Muscle of leg (tissue), 11 donors: ENCODE results near the gene HDAC6. TPM values are rescaled to one million over a fixed set of nuclear protein-coding genes. Genes with fewer than 3 reads are reported as not detected.

ENCODE experiments used
- DNase-seq: peaks from one replicate; pipeline ENCODE4 v3.0.0; 2013
- H3K27ac ChIP-seq: one replicate; pipeline ENCODE4 v1.5.1; 2013; ENCODE audit warnings: mild to moderate bottlenecking, low read length, control low read depth
- H3K27me3 ChIP-seq: one replicate; pipeline ENCODE4 v1.6.1; 2013; ENCODE audit warnings: low read length; ENCODE audit not compliant: control insufficient read depth, insufficient read depth
- H3K36me3 ChIP-seq: one replicate; pipeline ENCODE4 v1.6.1; 2013; ENCODE audit warnings: low read length; ENCODE audit not compliant: control insufficient read depth, insufficient read depth
- H3K4me1 ChIP-seq: one replicate; pipeline ENCODE4 v1.6.1; 2013; ENCODE audit warnings: low read length; ENCODE audit not compliant: control insufficient read depth, insufficient read depth
- H3K4me3 ChIP-seq: one replicate; pipeline ENCODE4 v1.5.1; 2013; ENCODE audit warnings: low read length, control low read depth
- H3K9me3 ChIP-seq: replicated peaks from 2 replicates; pipeline ENCODE4 v1.6.1; 2013; ENCODE audit warnings: low read depth, low read length; ENCODE audit not compliant: control insufficient read depth
- WGBS: methylation state at CpG from one replicate; pipeline ENCODE4 v1.1.5; 2013; ENCODE audit warnings: missing lambda C conversion rate; ENCODE audit not compliant: insufficient coverage; 5-methylcytosine and 5-hydroxymethylcytosine counted together
- polyA plus RNA-seq, 8 donors: library from polyadenylated mRNA; unstranded; fragments of 120-200 nt; gene quantifications; one replicate each; pipeline versions ENCODE4 v1.2.1 to v1.2.3, GENCODE V29; 2013; ENCODE audit warnings: inconsistent platforms in 1 of 8, low replicate concordance in 1 of 8; ENCODE audit not compliant: insufficient read length in 8 of 8, insufficient read depth in 1 of 8
- total RNA-seq: library from RNA; stranded (reverse); fragments of 120-200 nt; gene quantifications from one replicate; pipeline ENCODE4 v1.2.4, GENCODE V29; 2013

The HDAC6 gene
- total and polyA plus RNA-seq, 9 donors, result 73.8 to 112 (median 88.5) TPM

DNA sequence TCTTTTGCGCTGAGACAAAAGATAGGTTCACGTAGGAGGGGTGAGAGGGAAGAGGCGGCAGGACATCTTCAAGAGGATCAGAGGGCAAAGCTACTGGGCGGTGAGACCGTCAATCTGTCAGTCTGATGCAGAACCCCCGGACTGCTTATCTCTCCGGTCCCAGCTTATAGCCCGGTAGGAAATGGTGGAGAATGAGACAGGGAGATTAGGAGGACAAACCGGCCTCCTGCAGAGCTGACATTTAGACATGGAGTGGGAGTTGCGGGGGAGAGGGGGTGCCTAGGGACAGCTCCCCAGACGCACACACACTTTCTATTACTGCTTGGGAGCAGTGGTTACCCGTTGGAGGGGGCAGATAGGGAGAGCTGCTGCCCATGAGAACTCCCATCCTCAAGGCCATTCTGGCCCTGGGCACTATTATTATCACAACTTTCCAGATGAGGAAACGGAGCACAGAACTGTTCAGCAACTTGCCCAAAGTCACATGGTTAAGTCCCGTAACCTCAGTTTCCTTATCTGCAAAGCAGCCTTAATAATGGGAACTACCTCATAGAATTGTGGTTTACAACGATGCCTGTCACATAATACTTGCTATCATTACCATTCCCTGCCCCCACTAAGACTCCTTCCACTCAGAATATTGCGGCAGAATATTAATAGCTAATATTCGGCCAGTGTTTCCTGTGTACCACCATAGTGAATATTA, 1.1 kb upstream of the HDAC6 start:
- peak overlapping the region; percentile 96 for H3K27ac ChIP-seq
- WGBS, result 50% methylated on average over 12 of the region's 17 CpGs
- peaks cover 17% of the 10 kb centered on the region for H3K36me3 ChIP-seq
- peaks cover 2% of the 10 kb centered on the region for H3K27me3 ChIP-seq
- peak overlapping the region; percentile 61 for H3K4me3 ChIP-seq
- peaks cover 11% of the 10 kb centered on the region for H3K4me1 ChIP-seq
- H3K9me3 ChIP-seq, result no peaks in the 10 kb centered on the region
- no peak for DNase-seq

DNA sequence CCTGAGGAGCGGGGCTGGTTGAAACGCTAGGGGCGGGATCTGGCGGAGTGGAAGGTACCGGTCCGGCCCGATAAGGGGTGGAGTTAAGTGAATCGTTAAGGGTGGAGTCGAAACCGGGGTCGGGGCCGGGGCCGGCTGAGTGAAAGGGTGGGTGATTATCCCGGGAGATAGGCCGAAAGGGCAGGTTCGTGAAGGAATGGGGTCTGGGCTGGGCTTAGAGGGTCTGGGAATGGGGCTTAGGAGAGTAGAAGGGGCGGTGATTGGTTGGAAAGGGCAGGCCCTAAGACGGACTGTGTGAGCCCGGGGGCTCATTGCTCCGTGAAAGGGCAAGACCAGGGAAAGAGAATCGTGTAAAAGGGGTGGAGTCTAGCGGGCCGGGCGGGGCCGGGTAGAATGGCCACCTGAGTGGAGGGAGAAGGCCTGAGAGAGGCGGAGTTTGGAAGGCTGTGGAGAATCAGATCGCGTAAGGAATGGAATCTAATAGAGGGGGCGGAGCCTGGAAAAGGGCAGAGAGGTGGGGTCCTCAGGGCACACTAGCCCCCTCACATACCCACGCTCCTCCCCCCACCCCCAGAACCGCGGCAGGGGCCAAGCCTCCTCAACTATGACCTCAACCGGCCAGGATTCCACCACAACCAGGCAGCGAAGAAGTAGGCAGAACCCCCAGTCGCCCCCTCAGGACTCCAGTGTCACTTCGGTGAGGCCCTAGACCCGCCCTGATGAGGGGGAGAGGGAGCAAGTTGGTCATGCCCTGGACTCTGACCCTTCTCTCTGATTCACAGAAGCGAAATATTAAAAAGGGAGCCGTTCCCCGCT, 430 bp downstream of the HDAC6 start:
- peaks cover 11% of the 10 kb centered on the region for H3K4me1 ChIP-seq
- WGBS, result 42% methylated on average over 28 of the region's 40 CpGs
- H3K27me3 ChIP-seq, result peaks cover 1% of the 10 kb centered on the region
- H3K36me3 ChIP-seq, result peaks cover 21% of the 10 kb centered on the region
- peak overlapping the region; percentile 100 for H3K27ac ChIP-seq
- H3K4me3 ChIP-seq, result peak overlapping the region; percentile 74
- DNase-seq, result peak; percentile 92
- H3K9me3 ChIP-seq, result no peaks in the 10 kb centered on the region

DNA sequence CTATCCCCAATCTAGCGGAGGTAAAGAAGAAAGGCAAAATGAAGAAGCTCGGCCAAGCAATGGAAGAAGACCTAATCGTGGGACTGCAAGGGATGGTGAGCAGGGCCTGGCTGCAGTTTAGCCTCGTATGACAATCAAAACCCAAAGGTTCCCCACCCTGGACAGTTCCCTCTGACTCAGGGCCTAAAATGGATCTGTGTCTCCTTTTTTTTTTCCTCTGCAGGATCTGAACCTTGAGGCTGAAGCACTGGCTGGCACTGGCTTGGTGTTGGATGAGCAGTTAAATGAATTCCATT, 986 bp downstream of the HDAC6 start:
- Histone ChIP-seq H3K4me3 (peak overlapping the region; percentile 74), H3K9me3 (no peaks in the 10 kb centered on the region), H3K27ac (peak overlapping the region; percentile 100), H3K4me1 (peaks cover 11% of the 10 kb centered on the region), H3K36me3 (peaks cover 21% of the 10 kb centered on the region), H3K27me3 (no peaks in the 10 kb centered on the region)
- DNase-seq, result peak; percentile 10
- WGBS, result 52% methylated on average over 4 of the region's 4 CpGs

DNA sequence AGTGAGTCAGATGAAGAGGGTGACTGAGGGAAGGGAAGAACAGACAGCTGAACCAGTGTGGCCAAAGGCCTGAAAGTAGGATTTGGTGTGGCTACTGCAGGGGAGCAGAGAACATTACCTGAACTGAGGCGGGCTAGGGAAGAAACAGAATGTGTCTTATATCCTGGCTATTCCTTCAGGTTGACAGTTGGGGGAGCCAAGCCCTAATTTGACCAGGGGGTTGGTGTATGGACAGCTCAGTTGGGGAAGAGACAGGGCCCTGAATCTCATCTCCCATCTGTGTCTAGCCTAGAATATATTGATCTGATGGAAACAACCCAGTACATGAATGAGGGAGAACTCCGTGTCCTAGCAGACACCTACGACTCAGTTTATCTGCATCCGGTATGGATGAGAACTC, 4.2 kb downstream of the HDAC6 start:
- DNase-seq, result no peak
- 71% methylated on average over 1 of the region's 4 CpGs for WGBS
- Histone ChIP-seq H3K36me3 (peaks cover 21% of the 10 kb centered on the region), H3K4me1 (peaks cover 7% of the 10 kb centered on the region), H3K9me3 (no peaks in the 10 kb centered on the region), H3K4me3 (no peak overlapping the region), H3K27ac (no peak overlapping the region), H3K27me3 (no peaks in the 10 kb centered on the region)

DNA sequence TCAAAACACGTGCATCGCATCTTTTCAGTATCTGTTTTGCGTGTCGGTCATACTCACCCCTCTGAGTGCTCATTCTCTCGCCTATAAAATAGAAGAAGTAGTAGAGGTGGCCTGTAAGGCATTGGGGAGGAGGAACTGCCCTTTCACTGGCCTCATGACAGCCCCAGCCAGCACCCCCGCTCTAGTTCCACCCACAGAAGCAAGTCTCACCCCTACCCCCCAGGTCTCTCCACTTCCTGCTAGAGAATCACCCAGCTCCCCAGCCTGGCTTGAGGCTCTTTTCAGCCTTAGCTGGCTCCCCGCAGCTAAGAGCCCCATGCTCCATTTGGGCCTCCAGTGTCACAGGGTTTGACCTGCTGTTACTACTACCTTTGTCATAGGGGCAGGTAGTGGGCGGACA, 11.8 kb downstream of the HDAC6 start:
- Histone ChIP-seq H3K27ac (no peak overlapping the region), H3K36me3 (peaks cover 38% of the 10 kb centered on the region)
- WGBS, result 91% methylated on average over 1 of the region's 8 CpGs

DNA sequence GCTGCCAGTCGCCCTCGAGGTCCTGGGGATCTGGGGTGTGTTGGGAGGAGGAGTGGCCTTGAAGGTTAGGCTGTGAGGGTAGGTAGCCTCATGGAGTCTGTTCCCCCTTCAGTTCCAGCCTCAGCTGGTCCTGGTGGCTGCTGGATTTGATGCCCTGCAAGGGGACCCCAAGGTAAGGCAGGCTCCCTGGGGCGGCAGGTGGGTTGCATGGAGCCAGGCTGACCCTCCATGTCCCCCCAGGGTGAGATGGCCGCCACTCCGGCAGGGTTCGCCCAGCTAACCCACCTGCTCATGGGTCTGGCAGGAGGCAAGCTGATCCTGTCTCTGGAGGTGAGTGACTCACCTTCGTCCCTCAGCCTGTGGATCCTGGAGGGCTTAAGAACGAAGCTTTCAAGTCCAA, 12.9 kb downstream of the HDAC6 start:
- no peaks in the 10 kb centered on the region for H3K27me3 ChIP-seq
- H3K36me3 ChIP-seq, result peaks cover 39% of the 10 kb centered on the region
- DNase-seq, result no peak
- 90% methylated on average over 8 of the region's 8 CpGs for WGBS
- no peaks in the 10 kb centered on the region for H3K9me3 ChIP-seq
- H3K27ac ChIP-seq, result no peak overlapping the region
- H3K4me1 ChIP-seq, result no peaks in the 10 kb centered on the region
- no peak overlapping the region for H3K4me3 ChIP-seq

More for the DNA sequence above, 11.8 kb downstream of the HDAC6 start:
- peak; percentile 10 for DNase-seq
- Histone ChIP-seq H3K4me3 (no peak overlapping the region), H3K4me1 (no peaks in the 10 kb centered on the region), H3K27me3 (no peaks in the 10 kb centered on the region), H3K9me3 (no peaks in the 10 kb centered on the region)

DNA sequence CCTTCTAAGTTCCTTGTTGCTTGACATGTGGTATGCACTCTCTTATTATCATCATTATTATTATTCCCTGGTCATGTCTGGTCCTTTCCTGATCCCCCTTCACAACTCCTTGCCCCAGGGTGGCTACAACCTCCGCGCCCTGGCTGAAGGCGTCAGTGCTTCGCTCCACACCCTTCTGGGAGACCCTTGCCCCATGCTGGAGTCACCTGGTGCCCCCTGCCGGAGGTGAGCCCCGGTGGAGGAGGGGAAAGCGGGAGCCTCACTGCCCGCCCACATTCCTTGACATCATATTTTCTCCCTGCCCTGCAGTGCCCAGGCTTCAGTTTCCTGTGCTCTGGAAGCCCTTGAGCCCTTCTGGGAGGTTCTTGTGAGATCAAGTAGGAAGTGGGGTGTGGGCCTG, 13.4 kb downstream of the HDAC6 start:
- H3K36me3 ChIP-seq, result peaks cover 44% of the 10 kb centered on the region
- WGBS, result 84% methylated on average over 6 of the region's 8 CpGs
- no peaks in the 10 kb centered on the region for H3K9me3 ChIP-seq
- no peak overlapping the region for H3K27ac ChIP-seq
- DNase-seq, result no peak
- H3K4me3 ChIP-seq, result no peak overlapping the region
- H3K27me3 ChIP-seq, result no peaks in the 10 kb centered on the region
- no peaks in the 10 kb centered on the region for H3K4me1 ChIP-seq

DNA sequence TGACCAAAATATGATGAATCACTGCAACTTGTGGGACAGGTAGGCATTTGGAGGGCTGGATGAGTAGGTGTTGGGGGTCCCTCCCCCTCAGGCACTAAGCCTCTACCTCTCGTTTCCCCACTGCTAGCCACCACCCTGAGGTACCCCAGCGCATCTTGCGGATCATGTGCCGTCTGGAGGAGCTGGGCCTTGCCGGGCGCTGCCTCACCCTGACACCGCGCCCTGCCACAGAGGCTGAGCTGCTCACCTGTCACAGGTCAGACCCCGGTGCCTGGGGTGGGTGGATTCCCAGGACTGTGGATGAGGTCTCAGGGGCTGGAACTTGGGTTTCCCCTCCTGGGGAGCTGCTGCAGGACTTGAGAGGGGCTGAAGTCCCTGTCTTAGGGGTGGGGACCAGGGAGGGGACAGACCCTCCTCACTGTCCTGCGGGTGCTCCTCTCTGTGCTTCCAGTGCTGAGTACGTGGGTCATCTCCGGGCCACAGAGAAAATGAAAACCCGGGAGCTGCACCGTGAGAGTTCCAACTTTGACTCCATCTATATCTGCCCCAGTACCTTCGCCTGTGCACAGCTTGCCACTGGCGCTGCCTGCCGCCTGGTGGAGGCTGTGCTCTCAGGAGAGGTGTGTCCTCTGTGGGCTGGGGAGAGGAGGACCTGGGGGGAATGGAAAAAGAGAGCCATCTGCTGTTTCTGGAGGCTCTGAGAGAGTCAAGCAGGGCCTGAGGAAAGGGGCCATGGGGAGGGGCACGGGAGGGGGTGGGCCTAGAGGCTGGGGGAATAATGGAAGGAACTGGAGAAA, 14.3 kb downstream of the HDAC6 start:
- peaks cover 47% of the 10 kb centered on the region for H3K36me3 ChIP-seq
- H3K4me3 ChIP-seq, result no peak overlapping the region
- 94% methylated on average over 14 of the region's 18 CpGs for WGBS
- no peaks in the 10 kb centered on the region for H3K9me3 ChIP-seq
- DNase-seq, result no peak
- no peaks in the 10 kb centered on the region for H3K4me1 ChIP-seq
- no peak overlapping the region for H3K27ac ChIP-seq
- no peaks in the 10 kb centered on the region for H3K27me3 ChIP-seq

DNA sequence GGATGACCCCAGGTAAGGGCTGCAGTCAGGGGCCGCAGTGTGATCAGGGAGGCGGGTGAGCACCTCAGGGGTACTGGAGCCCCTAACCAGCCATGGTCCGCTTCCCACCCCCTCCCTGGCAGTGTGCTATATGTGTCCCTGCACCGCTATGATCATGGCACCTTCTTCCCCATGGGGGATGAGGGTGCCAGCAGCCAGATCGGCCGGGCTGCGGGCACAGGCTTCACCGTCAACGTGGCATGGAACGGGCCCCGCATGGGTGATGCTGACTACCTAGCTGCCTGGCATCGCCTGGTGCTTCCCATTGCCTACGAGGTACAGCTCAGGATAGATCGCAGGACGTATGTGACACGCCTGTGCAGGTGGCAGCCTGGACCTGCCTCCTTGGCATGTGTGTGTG, 16.2 kb downstream of the HDAC6 start:
- no peak for DNase-seq
- no peak overlapping the region for H3K4me3 ChIP-seq
- peaks cover 57% of the 10 kb centered on the region for H3K36me3 ChIP-seq
- H3K27ac ChIP-seq, result no peak overlapping the region
- no peaks in the 10 kb centered on the region for H3K4me1 ChIP-seq
- no peaks in the 10 kb centered on the region for H3K9me3 ChIP-seq
- H3K27me3 ChIP-seq, result no peaks in the 10 kb centered on the region
- WGBS, result 92% methylated on average over 15 of the region's 16 CpGs

DNA sequence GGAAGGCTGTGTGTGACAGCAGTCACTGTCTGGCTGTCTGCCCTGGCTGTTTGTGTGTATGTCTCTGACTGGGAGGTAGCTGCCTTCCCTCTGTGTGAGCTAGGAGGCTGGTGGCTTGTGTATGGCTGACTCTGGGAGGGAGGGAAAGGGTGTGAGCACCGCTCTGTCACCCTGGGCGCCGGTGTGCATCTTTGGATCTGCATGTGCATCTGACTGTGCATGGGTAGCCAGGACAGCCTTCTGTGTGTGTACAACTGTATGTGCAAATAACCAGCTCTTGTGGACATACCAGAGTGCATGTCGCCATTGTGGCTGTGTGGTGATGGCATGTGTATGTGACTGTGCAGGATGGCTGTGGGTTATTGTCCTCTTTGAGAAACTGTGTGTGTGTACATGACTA, 17.0 kb downstream of the HDAC6 start:
- H3K36me3 ChIP-seq, result peaks cover 58% of the 10 kb centered on the region

More for the DNA sequence above, 17.0 kb downstream of the HDAC6 start:
- H3K9me3 ChIP-seq, result no peaks in the 10 kb centered on the region
- H3K27ac ChIP-seq, result no peak overlapping the region
- H3K4me1 ChIP-seq, result no peaks in the 10 kb centered on the region
- no peak for DNase-seq
- 97% methylated on average over 4 of the region's 4 CpGs for WGBS
- H3K27me3 ChIP-seq, result no peaks in the 10 kb centered on the region
- H3K4me3 ChIP-seq, result no peak overlapping the region
